Activated CD8-positive, alpha-beta memory T cell treated with anti-CD3 and anti-CD28 coated beads, Interleukin-2, amount 50 U/mL, for 48 hours (primary cell): ENCODE measurements around the gene COL4A1.
"Not testable (repeated sequence)": the region's sequence is repeated elsewhere in the genome, so short reads cannot be mapped to it uniquely, and the experiment has no call there.

Experiments used
- DNase-seq: peaks from one replicate; pipeline ENCODE4 v3.0.0-alpha.2; 2020

COL4A1 gene

GRCh38 chr13:110322126-110322827, 15.3 kb upstream of the COL4A1 start:
- peak; percentile 2 for DNase-seq

GRCh38 chr13:110321573-110321972, 14.6 kb upstream of the COL4A1 start:
- not testable (repeated sequence) for DNase-seq

DNA sequence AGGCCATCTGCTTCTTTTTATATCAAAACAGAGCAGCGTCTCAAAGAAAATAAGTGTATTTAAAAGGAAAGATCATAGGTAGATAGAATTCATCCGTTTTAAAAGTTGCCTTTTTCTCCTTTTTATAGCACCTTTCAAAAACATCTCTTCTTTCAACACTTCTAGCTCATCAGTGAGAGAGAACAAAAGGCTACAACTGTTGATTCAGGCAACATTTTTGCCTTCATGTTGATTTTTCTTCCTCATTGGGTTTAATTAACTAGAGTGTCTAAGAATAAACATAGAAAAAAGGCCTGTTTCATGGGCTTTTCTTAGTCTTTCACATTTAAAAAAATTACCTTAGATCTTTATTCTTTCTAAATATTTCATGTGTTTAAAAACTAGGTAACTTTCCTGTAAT, 13.7 kb upstream of the COL4A1 start:
- DNase-seq = no peak

GRCh38 chr13:110319774-110320509, 13.0 kb upstream of the COL4A1 start:
- DNase-seq = peak; percentile 60

DNA sequence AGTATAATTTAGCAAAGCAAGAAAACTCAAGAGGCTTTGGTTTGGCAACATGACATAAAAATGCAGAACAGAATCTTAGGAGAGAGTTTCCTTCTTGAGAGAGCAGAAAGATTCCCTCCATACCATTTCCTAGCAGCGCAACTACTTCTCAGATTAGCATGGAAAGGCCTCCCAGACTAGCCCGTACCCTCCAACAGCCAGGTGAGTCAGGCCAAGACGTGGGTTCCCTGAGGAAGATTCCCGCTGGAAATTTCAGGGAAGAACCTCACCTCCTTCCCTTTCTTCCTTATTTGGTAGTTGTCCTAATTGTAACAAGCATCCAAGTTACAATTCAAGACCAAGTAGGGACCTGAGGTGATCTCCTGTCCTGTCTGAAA, 12.4 kb upstream of the COL4A1 start:
- DNase-seq = no peak

- DNase-seq = no peak
Observed at GRCh38 chr13:110318920-110319319, 12.0 kb upstream of the COL4A1 start.

DNA sequence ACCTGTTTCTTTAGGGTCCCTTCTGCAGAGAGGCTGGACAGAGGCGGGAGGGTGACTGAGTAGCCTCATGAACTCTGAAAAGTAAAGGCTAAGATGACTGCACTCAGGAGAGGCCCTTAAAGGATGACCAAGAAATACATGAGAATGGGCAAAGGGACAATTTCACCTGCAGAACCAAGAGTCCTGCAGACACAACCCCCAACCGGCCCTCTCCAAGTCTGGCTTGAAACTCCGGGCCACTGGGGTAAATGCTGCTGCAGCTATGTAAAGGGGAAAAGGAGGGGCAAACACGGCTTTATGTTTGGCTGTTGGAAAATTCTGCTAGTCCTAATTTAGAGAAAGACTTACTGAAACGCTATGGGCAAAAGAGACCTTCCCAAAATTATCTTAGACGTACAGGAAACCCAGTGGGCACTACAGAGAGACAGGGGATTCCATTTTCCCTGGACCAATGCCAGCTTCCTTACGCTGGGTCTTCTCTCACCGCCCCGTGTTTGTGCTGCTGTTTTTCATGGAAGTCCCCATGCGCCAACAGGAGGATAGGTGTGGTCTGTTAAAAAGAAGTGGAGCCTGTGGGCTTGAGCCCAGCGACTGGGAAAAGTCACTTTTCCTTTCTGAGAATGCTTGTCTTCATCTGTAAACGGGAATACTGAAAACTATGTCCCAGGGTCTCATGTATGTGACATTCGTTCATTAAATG, 10.7 kb upstream of the COL4A1 start:
- no peak for DNase-seq

- DNase-seq = no peak
Observed at GRCh38 chr13:110317093-110317492, 10.1 kb upstream of the COL4A1 start.

GRCh38 chr13:110316196-110316595, 9.2 kb upstream of the COL4A1 start:
- no peak for DNase-seq

GRCh38 chr13:110314516-110315245, 7.7 kb upstream of the COL4A1 start:
- DNase-seq = no peak

DNA sequence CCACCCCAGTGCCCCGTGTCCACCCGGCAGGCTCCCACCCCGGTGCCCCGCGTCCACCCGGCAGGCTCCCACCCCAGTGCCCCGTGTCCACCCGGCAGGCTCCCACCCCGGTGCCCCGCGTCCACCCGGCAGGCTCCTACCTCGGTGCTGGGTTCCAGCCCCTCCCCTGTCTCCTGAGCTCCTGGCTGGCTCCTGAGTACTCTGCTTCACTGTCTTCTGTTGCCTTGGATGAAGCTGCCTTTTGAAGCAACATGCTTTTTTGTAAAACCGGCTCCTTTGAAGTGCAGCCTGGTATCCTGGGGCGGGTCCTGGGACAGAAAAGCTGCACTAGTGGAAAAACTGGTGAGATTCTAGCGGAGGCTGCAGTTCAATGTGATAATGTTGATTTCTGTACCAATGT, 6.8 kb upstream of the COL4A1 start:
- not testable (repeated sequence) for DNase-seq

- not testable (repeated sequence) for DNase-seq
Observed at GRCh38 chr13:110313261-110313660, 6.3 kb upstream of the COL4A1 start.

GRCh38 chr13:110312339-110313031, 5.5 kb upstream of the COL4A1 start:
- DNase-seq = no peak

DNA sequence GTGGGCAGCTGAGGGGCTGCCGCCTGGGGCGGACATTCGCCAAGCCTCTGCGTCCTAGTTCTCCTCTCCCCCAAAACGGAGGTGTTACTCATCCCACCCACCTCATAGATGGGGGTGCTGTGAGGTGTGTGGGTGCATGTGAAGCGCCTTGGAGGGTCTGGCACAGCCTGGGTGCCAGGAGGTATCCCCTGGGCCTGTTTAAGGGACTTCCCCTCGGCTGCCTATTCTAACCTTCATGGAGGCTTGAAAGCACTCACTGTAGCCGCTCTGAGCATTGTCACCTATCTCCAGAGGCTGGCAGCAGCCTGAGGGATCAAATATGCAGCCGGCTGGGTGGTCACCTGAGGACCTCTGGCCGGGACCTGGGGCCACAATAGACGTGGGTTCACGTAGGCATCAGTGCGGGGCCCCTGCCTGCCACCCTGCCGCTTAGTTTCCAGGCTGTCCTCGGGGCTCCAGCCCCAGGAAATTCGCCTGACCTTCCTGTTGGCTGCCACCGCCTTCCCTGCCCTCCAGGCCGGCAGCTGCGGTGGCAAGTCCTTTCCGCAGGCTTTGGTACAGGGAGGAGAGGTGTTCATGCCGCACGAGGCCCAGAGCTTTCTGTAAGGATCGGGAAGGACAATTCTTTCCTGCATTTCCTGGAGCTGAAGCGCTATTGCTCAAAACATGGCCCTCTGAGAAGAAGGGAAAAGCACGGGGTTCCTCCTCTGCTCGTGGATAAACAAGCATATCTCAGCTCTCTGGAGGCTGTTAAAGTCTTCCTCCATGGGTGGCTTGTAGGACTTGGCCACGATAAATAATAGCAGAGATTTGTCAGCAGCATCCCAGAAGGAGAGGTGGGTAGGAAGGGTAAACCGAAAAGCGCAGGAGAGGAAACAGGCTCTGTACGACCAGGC, 4.7 kb upstream of the COL4A1 start:
- no peak for DNase-seq

DNA sequence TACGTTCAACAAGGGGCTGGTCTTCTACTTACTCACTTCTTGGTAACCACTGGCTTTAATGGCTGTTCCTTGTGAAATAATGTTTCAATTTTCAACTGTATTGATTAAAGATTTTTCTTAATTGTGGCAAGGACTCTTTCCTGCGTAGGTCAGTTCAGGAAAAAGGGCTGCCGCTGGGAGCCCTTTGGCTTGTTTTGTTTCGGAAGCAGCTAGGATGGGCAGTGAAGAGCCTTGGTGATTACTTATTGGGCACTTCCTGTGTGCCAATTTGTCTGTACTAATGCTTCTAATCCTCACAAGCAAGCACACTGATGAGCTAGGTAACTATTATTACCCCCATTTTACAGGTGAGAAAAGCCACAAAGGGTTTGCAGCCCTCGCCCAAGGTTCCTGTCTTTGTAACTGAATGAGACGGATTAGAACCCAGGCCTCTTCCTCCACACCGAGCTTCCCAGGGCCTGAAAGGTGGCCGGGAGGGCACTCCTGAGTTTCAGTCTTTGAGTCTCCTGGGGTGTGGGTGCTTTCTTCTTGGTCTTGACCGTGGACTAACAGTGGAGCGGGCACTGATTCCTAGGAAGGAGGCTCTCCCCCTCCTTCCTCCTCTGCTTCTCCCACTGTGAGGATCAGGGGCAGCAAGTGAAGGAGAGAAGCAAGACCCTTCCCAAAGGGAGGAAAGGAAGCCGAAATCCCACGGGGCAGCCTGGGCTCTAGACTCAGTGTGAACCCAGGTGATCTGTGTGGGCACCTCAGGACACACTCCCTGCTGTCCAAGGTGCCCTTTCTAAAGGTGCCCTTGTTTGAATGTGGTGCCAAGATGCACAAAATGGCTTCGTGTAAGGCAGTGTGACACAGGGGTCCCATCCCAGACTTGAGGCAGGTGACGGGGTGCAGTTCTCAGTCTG, 3.8 kb upstream of the COL4A1 start:
- DNase-seq = no peak

- DNase-seq = no peak
Observed at GRCh38 chr13:110309661-110310524, 2.9 kb upstream of the COL4A1 start.

GRCh38 chr13:110308656-110309359, 1.9 kb upstream of the COL4A1 start:
- no peak for DNase-seq

DNA sequence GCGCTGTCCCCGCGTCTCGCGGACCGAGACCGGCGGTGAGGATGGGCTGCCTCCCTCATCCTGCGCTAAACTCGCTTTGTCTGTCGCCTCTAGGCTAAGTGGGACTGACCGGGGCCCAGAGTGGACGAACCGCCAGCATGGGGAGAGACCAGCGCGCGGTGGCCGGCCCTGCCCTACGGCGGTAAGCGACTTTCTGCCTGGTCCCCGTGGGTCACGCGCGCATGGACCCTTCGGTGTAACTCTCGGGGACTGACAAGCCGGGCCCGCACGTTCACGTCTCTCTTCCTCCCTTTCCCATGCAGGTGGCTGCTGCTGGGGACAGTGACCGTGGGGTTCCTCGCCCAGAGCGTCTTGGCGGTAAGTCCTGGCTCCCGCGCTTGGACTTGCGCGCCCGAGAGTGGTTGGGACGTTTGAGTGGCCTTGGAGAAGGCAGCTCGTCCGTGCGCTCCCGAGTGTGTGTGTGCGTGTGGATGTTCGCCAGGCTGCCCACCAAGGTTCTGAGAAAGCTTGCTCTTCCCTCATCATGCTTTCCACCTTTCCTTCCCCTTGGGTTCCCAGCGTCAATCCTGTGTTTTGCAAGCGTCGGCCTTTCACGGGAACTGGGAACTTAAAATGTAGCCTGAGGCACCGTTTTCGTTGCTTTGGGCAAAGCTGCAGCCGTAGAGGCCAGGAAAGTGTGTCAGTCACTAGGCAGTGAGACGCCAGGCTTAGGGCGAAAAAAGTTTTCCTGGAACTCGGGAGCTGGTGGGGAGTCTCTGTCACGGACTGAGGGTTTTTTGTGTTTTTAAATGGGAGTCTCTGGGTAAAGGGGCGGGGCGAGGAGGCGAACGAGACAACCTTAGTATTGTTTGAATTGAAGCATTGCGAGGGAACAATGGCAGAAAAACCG, 1.1 kb upstream of the COL4A1 start:
- DNase-seq = no peak
